SKM-1 treated with dmso at 0.1 percent for 144 hours (cell line): ENCODE data around the gene C1QC.

Source experiments
- DNase-seq: peaks from one replicate; lab custom pipeline; 2025; ENCODE audit not compliant: unreplicated experiment; lab: John Stamatoyannopoulos, UW

Gene C1QC

DNA sequence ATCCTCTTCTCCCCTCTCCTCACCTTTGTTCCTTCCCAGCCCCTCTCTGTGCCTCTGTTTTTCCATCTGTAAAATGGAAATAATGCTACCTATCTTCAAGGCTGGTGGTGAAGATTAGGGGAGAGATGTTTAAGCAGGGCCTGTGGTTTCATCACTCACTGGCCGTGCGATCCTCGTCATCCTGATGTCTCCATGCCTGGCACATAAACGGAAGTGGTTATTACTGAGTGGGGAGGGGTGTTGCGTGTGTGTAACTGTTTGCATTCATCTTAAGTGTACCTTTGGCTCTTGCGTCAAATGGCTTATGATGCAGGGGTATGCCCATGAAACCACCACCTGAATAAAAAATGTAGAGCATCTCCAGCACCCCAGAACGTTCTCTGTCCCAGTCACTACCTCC, 24.2 kb upstream of the C1QC start:
- DNase-seq: peak; percentile 8

- no peak for DNase-seq
Observed at GRCh38 chr1:22619798-22620197, 23.6 kb upstream of the C1QC start.

- no peak for DNase-seq
Observed at GRCh38 chr1:22621761-22622160, 21.7 kb upstream of the C1QC start.

DNA sequence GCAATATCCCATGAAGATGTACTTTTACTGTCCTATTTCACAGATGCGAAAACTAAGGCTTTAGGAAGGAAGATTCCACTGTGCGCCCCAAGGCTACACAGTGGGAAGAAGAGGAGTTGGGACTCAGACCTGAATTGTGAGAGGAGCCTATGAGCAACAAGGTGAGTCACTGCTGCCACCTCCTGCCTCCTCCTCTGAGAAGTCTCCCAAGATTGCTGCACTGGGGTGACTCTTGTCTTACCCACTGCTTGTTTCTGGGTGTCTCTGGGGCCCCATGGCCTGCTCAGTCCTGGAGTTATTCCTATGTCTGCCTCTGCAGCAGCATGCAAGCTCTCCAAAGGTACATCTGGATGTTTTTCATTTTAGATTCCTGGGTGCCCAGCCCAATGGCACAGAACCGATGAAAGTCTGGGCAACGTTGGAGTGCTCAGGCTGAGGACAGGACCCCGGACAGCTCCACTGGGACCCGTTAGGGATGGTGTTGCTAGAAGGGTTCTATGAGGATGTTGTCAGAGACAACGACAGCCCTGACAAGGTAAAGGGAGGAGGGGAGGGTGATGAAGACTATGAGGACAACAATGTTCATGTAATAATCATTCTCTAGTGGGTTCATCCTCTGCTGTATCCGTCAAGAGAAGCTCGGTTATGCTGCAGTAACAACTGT, 18.0 kb upstream of the C1QC start:
- DNase-seq: no peak

GRCh38 chr1:22626237-22627157, 16.9 kb upstream of the C1QC start:
- no peak for DNase-seq

DNA sequence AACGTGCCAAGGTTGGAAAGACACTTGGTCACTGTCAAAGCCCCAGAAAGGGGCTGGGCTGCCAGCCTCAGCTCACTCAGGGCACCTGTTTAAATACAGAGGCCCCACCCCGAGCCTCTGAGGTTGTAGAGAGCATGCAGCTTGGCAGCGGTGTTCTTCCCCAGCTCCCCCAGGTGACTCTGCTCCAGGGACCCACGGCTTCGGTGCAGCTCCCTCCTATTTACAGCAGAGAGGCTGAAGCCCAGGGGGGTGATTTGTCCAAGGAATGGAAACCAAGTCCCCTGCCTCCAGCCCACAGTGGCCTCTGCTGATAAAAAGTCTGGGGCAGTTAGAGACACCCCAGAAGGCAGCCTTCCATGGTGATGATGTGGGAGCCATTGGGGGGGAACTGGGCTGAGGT, 16.1 kb upstream of the C1QC start:
- no peak for DNase-seq

DNA sequence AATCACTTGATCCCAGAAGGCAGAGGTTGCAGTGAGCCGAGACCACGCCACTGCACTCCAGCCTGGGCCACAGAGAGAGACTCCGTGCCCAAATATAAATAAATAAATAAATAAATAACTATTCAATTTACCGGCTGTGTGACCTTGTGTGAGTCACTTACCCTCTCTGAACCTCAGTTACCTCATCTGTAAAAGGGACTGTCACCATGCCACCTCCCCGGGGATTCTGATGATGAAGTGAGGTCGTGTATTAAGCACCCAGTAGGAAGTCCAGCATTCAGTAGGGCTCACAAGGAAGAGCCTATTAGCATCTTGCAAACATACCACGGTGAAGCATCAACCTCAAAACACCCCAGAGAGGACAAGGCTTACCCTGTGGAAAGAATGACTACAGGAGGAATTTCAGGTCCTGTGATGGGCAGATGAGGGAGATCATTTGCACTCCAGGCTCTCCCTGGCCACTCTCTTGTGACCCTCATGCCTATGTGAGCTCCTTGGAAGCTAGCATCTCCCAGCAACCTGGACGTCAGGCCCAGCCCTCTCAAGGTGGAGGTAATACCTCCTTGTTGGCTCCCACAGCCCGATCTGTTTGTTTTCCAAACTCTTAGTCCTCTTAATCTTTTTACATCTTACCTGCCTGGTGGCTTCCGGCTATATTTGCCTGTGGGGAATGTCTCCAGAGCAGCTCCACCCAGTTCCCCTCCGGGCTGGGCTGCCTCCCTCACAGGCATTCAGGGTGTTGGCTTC, 14.6 kb upstream of the C1QC start:
- DNase-seq: no peak

GRCh38 chr1:22629886-22630285, 13.5 kb upstream of the C1QC start:
- DNase-seq: no peak

DNA sequence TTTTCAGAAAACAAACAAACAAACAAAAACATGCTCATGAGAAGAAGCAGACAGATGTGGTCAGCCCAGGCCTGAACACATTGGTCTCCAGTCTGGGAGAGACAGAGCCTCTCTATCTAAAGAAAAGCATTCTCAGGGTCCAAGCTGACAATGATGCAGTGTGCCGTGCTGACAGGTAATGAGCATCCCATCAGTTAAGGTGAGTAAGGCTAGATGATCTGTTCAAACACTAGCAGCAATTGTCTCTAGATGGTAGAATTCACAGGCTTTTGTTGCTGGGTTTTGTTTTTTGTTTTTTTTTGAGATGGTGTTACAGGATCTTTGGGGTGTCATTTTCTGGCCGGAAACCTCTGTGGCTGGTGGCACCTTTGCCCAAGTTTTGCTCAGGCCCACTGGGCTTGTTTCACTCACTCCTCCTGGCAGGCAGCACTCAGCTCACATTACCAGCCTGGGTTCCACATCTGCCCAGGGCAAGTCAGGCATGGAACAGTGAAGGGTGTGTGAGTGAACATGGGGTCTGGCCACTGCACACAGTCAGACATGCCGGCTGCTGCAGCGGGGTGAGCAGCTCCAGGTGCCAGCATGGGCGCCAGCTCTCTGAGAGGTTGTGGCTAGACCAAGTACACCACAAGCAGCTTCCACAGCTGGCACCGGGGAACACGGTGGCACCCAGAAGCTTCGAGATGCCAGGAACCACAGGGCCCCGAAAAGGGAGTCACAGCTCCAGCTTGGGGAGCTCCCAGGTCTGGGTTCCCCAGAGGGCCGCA, 9.6 kb upstream of the C1QC start:
- DNase-seq: no peak

- no peak for DNase-seq
Observed at GRCh38 chr1:22635436-22635835, 8.0 kb upstream of the C1QC start.

DNA sequence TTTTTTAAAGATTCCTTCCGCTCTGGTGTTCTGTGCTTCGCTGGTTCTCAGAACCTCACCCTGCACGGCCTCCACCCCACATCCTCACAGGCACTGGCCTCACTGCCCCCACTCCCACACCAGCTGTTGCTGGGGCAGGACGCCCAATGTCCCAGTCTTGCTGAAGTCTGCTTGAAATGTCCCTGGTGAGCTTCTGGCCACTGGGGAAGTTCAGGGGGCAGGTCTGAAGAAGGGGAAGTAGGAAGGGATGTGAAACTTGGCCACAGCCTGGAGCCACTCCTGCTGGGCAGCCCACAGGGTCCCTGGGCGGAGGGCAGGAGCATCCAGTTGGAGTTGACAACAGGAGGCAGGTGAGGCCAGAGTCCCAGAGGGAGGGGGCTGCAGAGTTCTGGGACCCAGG, 7.1 kb upstream of the C1QC start, which contains the start of gene C1QA:
Gene C1QA, plus strand, starts transcription at position 276 of the 400 bp plus-strand sequence. CDS start 989 bp downstream, outside the sequence.
- peak; percentile 13 for DNase-seq

DNA sequence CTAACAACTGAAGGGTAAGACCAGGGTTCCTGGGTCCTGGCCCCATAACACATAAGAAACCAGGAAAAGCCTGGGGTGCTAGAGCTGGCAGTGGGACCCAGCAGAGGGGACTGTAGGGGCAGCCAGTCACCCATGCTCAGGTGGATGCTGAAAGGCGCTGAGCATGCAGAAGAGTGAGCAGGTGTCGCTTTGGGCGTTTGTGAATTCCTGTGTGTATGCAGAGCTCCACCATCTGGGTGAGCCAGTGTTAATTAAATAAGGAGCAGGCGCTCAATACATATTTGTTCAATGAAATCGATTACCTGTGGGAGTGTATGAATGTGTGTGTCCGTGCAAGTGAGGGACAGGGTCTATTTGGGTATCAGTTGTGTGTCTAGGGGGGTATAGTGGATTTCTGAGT, 6.5 kb upstream of the C1QC start:
- no peak for DNase-seq

GRCh38 chr1:22637907-22638445, 5.5 kb upstream of the C1QC start:
- DNase-seq: no peak

DNA sequence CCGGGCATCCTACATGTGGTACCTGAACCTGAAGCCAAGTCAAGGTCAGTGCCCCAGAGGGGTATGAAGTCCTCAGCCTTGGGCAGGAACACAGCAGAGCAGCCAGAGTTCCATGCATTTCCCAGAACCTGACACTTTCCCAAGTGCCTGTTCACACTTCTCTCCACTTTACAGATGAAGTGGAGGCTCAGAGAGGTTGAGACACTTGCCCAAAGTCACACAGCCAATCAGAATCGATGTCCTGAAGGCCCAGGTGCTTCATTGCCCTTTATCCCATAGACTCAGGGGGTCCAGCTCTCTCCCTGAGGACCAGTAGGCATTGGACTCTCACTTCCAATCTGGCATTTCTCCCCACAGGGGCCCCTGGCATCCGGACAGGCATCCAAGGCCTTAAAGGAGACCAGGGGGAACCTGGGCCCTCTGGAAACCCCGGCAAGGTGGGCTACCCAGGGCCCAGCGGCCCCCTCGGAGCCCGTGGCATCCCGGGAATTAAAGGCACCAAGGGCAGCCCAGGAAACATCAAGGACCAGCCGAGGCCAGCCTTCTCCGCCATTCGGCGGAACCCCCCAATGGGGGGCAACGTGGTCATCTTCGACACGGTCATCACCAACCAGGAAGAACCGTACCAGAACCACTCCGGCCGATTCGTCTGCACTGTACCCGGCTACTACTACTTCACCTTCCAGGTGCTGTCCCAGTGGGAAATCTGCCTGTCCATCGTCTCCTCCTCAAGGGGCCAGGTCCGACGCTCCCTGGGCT, 4.8 kb upstream of the C1QC start:
- no peak for DNase-seq

GRCh38 chr1:22639286-22639685, 4.1 kb upstream of the C1QC start:
- DNase-seq: no peak

DNA sequence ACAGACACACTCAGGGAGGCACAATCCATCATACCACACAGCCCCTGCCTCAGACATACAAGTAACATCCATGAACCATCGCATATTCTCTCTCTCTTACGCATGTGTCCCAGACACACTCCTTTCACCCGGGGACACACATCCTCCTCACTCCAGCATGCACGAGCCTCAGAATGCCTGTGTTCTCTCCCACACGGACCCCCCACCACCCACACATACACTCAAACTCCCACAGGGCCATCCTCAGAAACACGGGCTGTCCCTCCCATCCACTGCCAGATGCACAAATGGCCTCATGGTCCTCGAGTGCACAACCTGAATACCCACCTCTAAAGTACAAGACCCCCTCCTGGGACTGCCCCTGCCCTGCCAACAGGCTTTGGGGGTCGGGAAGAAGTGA, 2.2 kb upstream of the C1QC start:
- DNase-seq: no peak

- DNase-seq: peak; percentile 43
Observed at GRCh38 chr1:22641906-22642636, 1.4 kb upstream of the C1QC start.

DNA sequence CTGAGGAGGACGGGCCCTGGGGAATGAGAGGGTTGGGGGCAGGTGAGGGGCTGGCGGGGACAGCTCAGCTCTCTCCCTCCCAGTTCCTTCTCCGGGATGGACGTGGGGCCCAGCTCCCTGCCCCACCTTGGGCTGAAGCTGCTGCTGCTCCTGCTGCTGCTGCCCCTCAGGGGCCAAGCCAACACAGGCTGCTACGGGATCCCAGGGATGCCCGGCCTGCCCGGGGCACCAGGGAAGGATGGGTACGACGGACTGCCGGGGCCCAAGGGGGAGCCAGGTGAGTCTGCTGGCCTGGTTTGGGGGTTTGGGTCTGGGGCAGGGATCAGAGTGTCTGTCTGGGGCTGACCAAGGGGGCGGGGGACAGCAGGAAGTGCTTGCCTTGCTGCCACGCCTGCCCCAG, 495 bp downstream of the C1QC start:
- no peak for DNase-seq

- no peak for DNase-seq
Observed at GRCh38 chr1:22645931-22646330, 2.5 kb downstream of the C1QC start.
